ENCODE measurements around the gene CDKL1.
"Not testable (repeated sequence)": the region's sequence is repeated elsewhere in the genome, so short reads cannot be mapped to it uniquely, and the experiment has no call there.

The CDKL1 gene

GRCh38 chr14:50356283-50356682, 40.4 kb downstream of the CDKL1 start:
- not testable (repeated sequence) for DNase-seq

- no peak for DNase-seq
Measured at GRCh38 chr14:50355692-50356091, 41.0 kb downstream of the CDKL1 start.

- no peak for DNase-seq
Measured at GRCh38 chr14:50354527-50354926, 42.2 kb downstream of the CDKL1 start.

GRCh38 chr14:50353126-50353525, 43.6 kb downstream of the CDKL1 start:
- no peak for DNase-seq

GRCh38 chr14:50352584-50352983, 44.1 kb downstream of the CDKL1 start:
- DNase-seq: no peak

- DNase-seq: no peak
Measured at GRCh38 chr14:50350975-50351374, 45.7 kb downstream of the CDKL1 start.

- no peak for DNase-seq
Measured at GRCh38 chr14:50348933-50349332, 47.7 kb downstream of the CDKL1 start.

- no peak for DNase-seq
Measured at GRCh38 chr14:50347521-50347920, 49.2 kb downstream of the CDKL1 start.

GRCh38 chr14:50345846-50346422, 50.7 kb downstream of the CDKL1 start:
- no peak for DNase-seq

GRCh38 chr14:50344876-50345563, 51.7 kb downstream of the CDKL1 start:
- no peak for DNase-seq

GRCh38 chr14:50344116-50344775, 52.4 kb downstream of the CDKL1 start:
- DNase-seq: no peak

- no peak for DNase-seq
Measured at GRCh38 chr14:50343434-50343833, 53.2 kb downstream of the CDKL1 start.

- DNase-seq: no peak
Measured at GRCh38 chr14:50342221-50343078, 54.2 kb downstream of the CDKL1 start.

- DNase-seq: no peak
Measured at GRCh38 chr14:50340963-50341362, 55.7 kb downstream of the CDKL1 start.

- DNase-seq: no peak
Measured at GRCh38 chr14:50340045-50340444, 56.6 kb downstream of the CDKL1 start.

- no peak for DNase-seq
Measured at GRCh38 chr14:50339178-50339804, 57.4 kb downstream of the CDKL1 start.

GRCh38 chr14:50338587-50338986, 58.1 kb downstream of the CDKL1 start:
- no peak for DNase-seq

- no peak for DNase-seq
Measured at GRCh38 chr14:50335989-50336824, 60.5 kb downstream of the CDKL1 start.

- peak; percentile 46 for DNase-seq
Measured at GRCh38 chr14:50335389-50335788, 61.3 kb downstream of the CDKL1 start.

GRCh38 chr14:50334211-50334610, 62.5 kb downstream of the CDKL1 start:
- DNase-seq: no peak

GRCh38 chr14:50333014-50333509, 63.6 kb downstream of the CDKL1 start:
- DNase-seq: no peak

- no peak for DNase-seq
Measured at GRCh38 chr14:50331596-50331995, 65.1 kb downstream of the CDKL1 start.

All from NCI-H1417 treated with DMSO at 0.1 percent for 48 hours (cell line).